Neural cell (in vitro differentiated cells): Measurements from ENCODE around the gene ZNF622. TPM values are rescaled to one million over a fixed set of nuclear protein-coding genes. Genes with fewer than 3 reads are reported as not detected.

ENCODE experiments used
- polyA plus RNA-seq: library from polyadenylated mRNA; depleted of rRNA; stranded (reverse); fragments of >200 nt; gene quantifications from 2 replicates; pipeline ENCODE4 v1.2.3, GENCODE V29; 2014

ZNF622 gene
- polyA plus RNA-seq, 1 donor from 2014 or later, result 45.9 TPM

Other genes starting within 250 kb of the ZNF622 start
- gene RETREG1, start 151.2 kb upstream of the ZNF622 start, polyA plus RNA-seq, result 20.4 and 25.4 TPM in 2 replicates